ENCODE results near the gene NDUFB7. TPM values are rescaled to one million over a fixed set of nuclear protein-coding genes. Genes with fewer than 3 reads are reported as not detected.

NDUFB7 gene
- total RNA-seq (100 to 1,000 TPM; 105 to 192 TPM), polyA plus RNA-seq (100 to 1,000 TPM; 409 to 415 TPM)
- long read RNA-seq, donor 1, transcript NDUFB7-201 (3 exons, 531 nt), result major isoform, 135 of 141 reads
- long read RNA-seq, donor 1, partial matches to known transcripts, result 6 of 141 reads
- long read RNA-seq, donor 1, other reads (novel, unspliced or antisense), result 0 of 141 reads
- long read RNA-seq, donor 2, transcript NDUFB7-201 (3 exons, 531 nt), result major isoform, 70 of 70 reads
- long read RNA-seq, donor 2, partial matches to known transcripts, result 0 of 70 reads
- long read RNA-seq, donor 2, other reads (novel, unspliced or antisense), result 0 of 70 reads
- long read RNA-seq, donor 3, transcript NDUFB7-201 (3 exons, 531 nt), result major isoform, 71 of 71 reads
- long read RNA-seq, donor 3, partial matches to known transcripts, result 0 of 71 reads
- long read RNA-seq, donor 3, other reads (novel, unspliced or antisense), result 0 of 71 reads
- long read RNA-seq, donor 4, transcript NDUFB7-201 (3 exons, 531 nt), result major isoform, 62 of 72 reads
- long read RNA-seq, donor 4, partial matches to known transcripts, result 9 of 72 reads
- long read RNA-seq, donor 4, other reads (novel, unspliced or antisense), result 0 of 72 reads
- long read RNA-seq, donor 5, transcript NDUFB7-201 (3 exons, 531 nt), result major isoform, 158 of 168 reads
- long read RNA-seq, donor 5, partial matches to known transcripts, result 10 of 168 reads
- long read RNA-seq, donor 5, other reads (novel, unspliced or antisense), result 0 of 168 reads

DNA sequence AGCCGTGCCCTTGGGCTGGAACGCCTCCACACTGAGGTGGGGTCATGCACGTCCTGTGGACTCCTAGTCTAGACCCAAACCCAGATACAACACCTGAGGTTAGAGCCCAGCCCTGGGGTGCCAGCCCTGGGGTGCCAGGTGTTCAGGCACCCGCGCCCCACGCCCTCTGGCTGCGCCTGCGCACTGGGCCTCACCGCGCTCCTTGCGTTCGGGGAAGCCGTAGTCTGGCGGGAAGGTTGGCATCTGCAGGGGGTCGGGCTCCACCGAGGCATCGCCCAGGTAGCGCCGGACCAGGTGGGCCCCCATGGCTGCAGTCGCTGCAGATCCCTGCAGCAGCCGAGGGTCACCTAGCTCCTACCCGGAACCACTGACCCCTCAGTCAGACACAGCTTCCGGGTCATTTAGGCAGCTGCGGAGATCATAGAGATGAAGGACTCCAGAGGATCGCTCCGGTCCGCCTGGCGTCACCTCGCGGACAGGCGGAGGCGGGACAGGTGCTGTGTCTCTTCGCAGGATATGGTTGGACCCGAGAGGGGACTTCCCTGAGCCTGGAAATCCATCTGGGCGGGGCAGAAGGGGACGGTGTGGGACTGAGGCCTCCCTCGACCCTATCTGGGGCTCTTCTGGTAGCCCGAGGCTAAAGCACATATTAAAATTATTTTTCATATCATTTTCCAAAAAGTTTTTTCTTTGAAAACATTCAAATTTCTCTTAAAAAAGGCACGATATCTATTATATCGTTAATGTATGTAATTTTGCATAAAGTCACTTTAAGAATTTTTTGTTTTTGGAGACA lies at the start of gene NDUFB7:
TSS of gene NDUFB7 (minus strand) at position 372 of the 796 bp plus-strand sequence. CDS start at position 306, 66 bp downstream.
- H3K9me3 ChIP-seq (ENCODE audit: control insufficient read depth in 4 of 4, insufficient read depth in 3 of 4, low read length in 3 of 4), result no peaks in the 10 kb centered on the region
- H3K9ac ChIP-seq (ENCODE audit: insufficient read depth in 1 of 2, low read length in 2 of 2), result peak within 1 kb of the TSS; percentile 30 to 56
- 2 to 3% methylated on average over 39 to 40 of the region's 40 CpGs for WGBS, 2 donors
- no peaks in the 10 kb centered on the region for H3K27me3 ChIP-seq (ENCODE audit: control insufficient read depth in 3 of 3, insufficient read depth in 3 of 3, low read length in 2 of 3)
- DNase-seq (peak; percentile 90 to 96 (median 94)), ATAC-seq (ENCODE audit: insufficient read depth, low FRiP score) (peak; percentile 94)
- H3K27ac ChIP-seq (ENCODE audit: low read depth in 1 of 2, low read length in 1 of 2), result peak within 1 kb of the TSS; percentile 62 to 72
- peaks cover 0 to 7% (median 3%) of the 10 kb centered on the region in 4 donors for H3K36me3 ChIP-seq (ENCODE audit: control insufficient read depth in 4 of 4, insufficient read depth in 4 of 4, low read length in 4 of 4)
- TF ChIP-seq, protein P1, sequence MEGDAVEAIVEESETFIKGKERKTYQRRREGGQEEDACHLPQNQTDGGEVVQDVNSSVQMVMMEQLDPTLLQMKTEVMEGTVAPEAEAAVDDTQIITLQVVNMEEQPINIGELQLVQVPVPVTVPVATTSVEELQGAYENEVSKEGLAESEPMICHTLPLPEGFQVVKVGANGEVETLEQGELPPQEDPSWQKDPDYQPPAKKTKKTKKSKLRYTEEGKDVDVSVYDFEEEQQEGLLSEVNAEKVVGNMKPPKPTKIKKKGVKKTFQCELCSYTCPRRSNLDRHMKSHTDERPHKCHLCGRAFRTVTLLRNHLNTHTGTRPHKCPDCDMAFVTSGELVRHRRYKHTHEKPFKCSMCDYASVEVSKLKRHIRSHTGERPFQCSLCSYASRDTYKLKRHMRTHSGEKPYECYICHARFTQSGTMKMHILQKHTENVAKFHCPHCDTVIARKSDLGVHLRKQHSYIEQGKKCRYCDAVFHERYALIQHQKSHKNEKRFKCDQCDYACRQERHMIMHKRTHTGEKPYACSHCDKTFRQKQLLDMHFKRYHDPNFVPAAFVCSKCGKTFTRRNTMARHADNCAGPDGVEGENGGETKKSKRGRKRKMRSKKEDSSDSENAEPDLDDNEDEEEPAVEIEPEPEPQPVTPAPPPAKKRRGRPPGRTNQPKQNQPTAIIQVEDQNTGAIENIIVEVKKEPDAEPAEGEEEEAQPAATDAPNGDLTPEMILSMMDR (IDR thresholded peaks at IDR 0.05; ENCODE audit: control extremely low read depth, extremely low read depth), result peak; percentile 76
- H3K4me3 ChIP-seq, result peak within 1 kb of the TSS; percentile 94
- peaks cover 0 to 9% (median 3%) of the 10 kb centered on the region in 5 donors for H3K4me1 ChIP-seq (ENCODE audit: control insufficient read depth in 5 of 5, insufficient read depth in 5 of 5, low read length in 5 of 5)

DNA sequence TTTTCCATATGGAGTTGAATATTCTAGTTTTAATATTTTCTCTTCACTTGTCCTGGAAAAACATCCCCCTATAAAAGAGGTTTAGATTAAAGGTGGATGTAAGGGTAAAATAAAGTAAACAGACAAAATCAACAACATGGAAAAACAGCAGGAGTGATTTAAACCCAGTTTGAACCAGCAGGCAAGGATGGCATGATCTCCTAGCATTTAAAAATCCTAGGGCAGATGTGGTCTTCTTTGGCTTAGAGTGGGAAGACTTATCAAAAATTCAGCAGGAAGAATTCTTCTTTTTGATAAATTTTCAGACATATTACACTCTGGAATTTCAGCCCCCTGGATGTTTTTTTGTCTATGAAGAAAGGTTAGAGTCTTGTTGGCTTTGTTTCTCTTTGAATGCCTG lies 47.5 kb upstream of the NDUFB7 start:
- H3K27ac ChIP-seq (ENCODE audit: low read depth in 1 of 2, low read length in 1 of 2), result no peak overlapping the region
- TF ChIP-seq, protein P1 (IDR thresholded peaks at IDR 0.05; ENCODE audit: control extremely low read depth, extremely low read depth), result no peak
- H3K27me3 ChIP-seq (ENCODE audit: control insufficient read depth in 3 of 3, insufficient read depth in 3 of 3, low read length in 2 of 3), result no peaks in the 10 kb centered on the region
- no peak overlapping the region for H3K4me3 ChIP-seq
- DNase-seq (no peak), ATAC-seq (ENCODE audit: insufficient read depth, low FRiP score) (no peak)
- H3K9me3 ChIP-seq (ENCODE audit: control insufficient read depth in 4 of 4, insufficient read depth in 3 of 4, low read length in 3 of 4), result peaks cover 0 to 13% (median 8%) of the 10 kb centered on the region in 4 donors
- H3K4me1 ChIP-seq (ENCODE audit: control insufficient read depth in 5 of 5, insufficient read depth in 5 of 5, low read length in 5 of 5), result no peaks in the 10 kb centered on the region
- no peak overlapping the region for H3K9ac ChIP-seq (ENCODE audit: insufficient read depth in 1 of 2, low read length in 2 of 2)
- no peaks in the 10 kb centered on the region for H3K36me3 ChIP-seq (ENCODE audit: control insufficient read depth in 4 of 4, insufficient read depth in 4 of 4, low read length in 4 of 4)

DNA sequence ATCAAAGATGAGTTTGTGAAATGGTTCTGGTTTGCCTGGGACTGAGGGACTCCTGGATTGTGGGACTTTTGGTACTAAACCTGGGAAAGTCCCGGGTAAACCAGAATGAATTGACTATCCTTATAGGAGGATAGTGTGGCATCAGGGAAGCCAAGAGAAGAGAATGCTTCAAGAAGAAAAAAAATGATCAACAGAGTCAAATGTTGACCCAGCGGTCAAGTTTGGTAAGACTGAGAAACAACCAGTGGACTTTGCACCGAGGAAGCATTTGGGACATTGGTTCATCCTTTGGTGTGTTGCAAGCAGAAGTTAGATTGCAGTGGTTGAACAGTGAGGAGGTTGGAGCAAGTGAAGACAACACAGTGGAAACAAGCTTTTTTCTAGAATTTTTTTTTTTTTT lies 44.5 kb upstream of the NDUFB7 start:
- ATAC-seq (ENCODE audit: insufficient read depth, low FRiP score) (no peak), DNase-seq (no peak)
- H3K9me3 ChIP-seq (ENCODE audit: control insufficient read depth in 4 of 4, insufficient read depth in 3 of 4, low read length in 3 of 4), result peaks cover 0 to 13% (median 8%) of the 10 kb centered on the region in 4 donors
- no peak overlapping the region for H3K27ac ChIP-seq (ENCODE audit: low read depth in 1 of 2, low read length in 1 of 2)
- no peak overlapping the region for H3K9ac ChIP-seq (ENCODE audit: insufficient read depth in 1 of 2, low read length in 2 of 2)
- no peaks in the 10 kb centered on the region for H3K4me1 ChIP-seq (ENCODE audit: control insufficient read depth in 5 of 5, insufficient read depth in 5 of 5, low read length in 5 of 5)
- H3K36me3 ChIP-seq (ENCODE audit: control insufficient read depth in 4 of 4, insufficient read depth in 4 of 4, low read length in 4 of 4), result no peaks in the 10 kb centered on the region
- WGBS, 2 donors, result 42 to 78% methylated on average over 3 of the region's 3 CpGs
- TF ChIP-seq, protein P1 (IDR thresholded peaks at IDR 0.05; ENCODE audit: control extremely low read depth, extremely low read depth), result no peak
- H3K4me3 ChIP-seq, result no peak overlapping the region
- H3K27me3 ChIP-seq (ENCODE audit: control insufficient read depth in 3 of 3, insufficient read depth in 3 of 3, low read length in 2 of 3), result no peaks in the 10 kb centered on the region
